ENCODE measurements around the gene ELF5.
A peak's percentile ranks its signal among the peaks of the same experiment; 100 is the strongest.

The ELF5 gene

GRCh38 chr11:34437224-34438125 is 76.1 kb downstream of the ELF5 start:
- TF ChIP-seq POLR2A (IDR thresholded peaks at IDR 0.05; ENCODE audit: extremely low read depth, insufficient read length) (no peak), MYC (IDR thresholded peaks at IDR 0.05; ENCODE audit: low read depth, low read length) (no peak), CTCF (IDR thresholded peaks at IDR 0.05; ENCODE audit: low read depth, low read length) (no peak)
- TF ChIP-seq, protein P1, sequence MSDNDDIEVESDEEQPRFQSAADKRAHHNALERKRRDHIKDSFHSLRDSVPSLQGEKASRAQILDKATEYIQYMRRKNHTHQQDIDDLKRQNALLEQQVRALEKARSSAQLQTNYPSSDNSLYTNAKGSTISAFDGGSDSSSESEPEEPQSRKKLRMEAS (IDR thresholded peaks at IDR 0.05; ENCODE audit: low read depth, low read length): no peak
- no peak for DNase-seq (ENCODE audit: low read depth)
- peak overlapping the region; percentile 95 for H3K4me3 ChIP-seq (ENCODE audit: low read depth, low read length)

DNA sequence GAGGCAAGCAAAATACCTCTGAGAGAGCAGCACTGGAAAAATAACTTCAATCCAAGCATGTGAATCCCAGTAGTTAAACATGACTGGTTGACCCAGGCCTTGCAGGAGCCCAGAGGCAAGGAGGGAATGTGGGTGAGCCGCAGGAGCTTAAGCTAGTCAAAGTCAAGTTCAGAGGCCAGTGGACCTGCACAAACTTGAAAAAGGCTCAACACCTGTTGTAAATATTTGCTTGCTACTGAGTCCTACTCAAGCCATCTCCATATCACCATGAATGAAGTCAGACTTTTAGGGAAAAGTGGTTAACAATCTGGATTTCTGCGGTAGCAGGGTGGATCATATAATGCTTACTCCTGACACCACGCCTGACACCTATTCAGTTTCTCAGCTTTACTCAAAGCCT is 79.7 kb downstream of the ELF5 start:
- no peak overlapping the region for H3K4me3 ChIP-seq (ENCODE audit: low read depth, low read length)
- no peak for DNase-seq (ENCODE audit: low read depth)
- TF ChIP-seq MYC (IDR thresholded peaks at IDR 0.05; ENCODE audit: low read depth, low read length): no peak

GRCh38 chr11:34432822-34433221 is 80.8 kb downstream of the ELF5 start:
- TF ChIP-seq MYC (IDR thresholded peaks at IDR 0.05; ENCODE audit: low read depth, low read length) (no peak), POLR2A (IDR thresholded peaks at IDR 0.05; ENCODE audit: extremely low read depth, insufficient read length) (no peak), CTCF (IDR thresholded peaks at IDR 0.05; ENCODE audit: low read depth, low read length) (no peak)
- TF ChIP-seq, protein P1 (IDR thresholded peaks at IDR 0.05; ENCODE audit: low read depth, low read length): 0 out of 2 replicates have a peak, but pooled peaks have one; percentile 35
- peak; percentile 85 for DNase-seq (ENCODE audit: low read depth)
- H3K4me3 ChIP-seq (ENCODE audit: low read depth, low read length): no peak overlapping the region

- peak; percentile 75 for DNase-seq (ENCODE audit: low read depth)
- no peak for TF ChIP-seq POLR2A (IDR thresholded peaks at IDR 0.05; ENCODE audit: extremely low read depth, insufficient read length)
- TF ChIP-seq MYC (IDR thresholded peaks at IDR 0.05; ENCODE audit: low read depth, low read length): no peak
- TF ChIP-seq, protein P1 (IDR thresholded peaks at IDR 0.05; ENCODE audit: low read depth, low read length): peak; percentile 34; the same call in 1 of the 2 replicates
- H3K4me3 ChIP-seq (ENCODE audit: low read depth, low read length): no peak overlapping the region
Observed at GRCh38 chr11:34431979-34432378, 81.6 kb downstream of the ELF5 start.

Measured in NB4 (cell line).